ENCODE data around the gene LARGE1.

LARGE1 gene

GRCh38 chr22:33785283-33785968, 134.8 kb downstream of the LARGE1 start:
- TF ChIP-seq CTCF (IDR thresholded peaks at IDR 0.05) (no peak), ZFX (IDR thresholded peaks at IDR 0.05; ENCODE audit: borderline replicate concordance) (no peak)

GRCh38 chr22:33781411-33781810, 138.9 kb downstream of the LARGE1 start:
- TF ChIP-seq CTCF (IDR thresholded peaks at IDR 0.05) (no peak), ZFX (IDR thresholded peaks at IDR 0.05; ENCODE audit: borderline replicate concordance) (no peak)
- H3K27ac ChIP-seq = no peak overlapping the region

More at GRCh38 chr22:33785283-33785968, 134.8 kb downstream of the LARGE1 start:
- H3K27ac ChIP-seq = no peak overlapping the region

- H3K27ac ChIP-seq = no peak overlapping the region
- TF ChIP-seq ZFX (IDR thresholded peaks at IDR 0.05; ENCODE audit: borderline replicate concordance) (no peak), CTCF (IDR thresholded peaks at IDR 0.05) (no peak)
Measured at GRCh38 chr22:33780531-33781136, 139.6 kb downstream of the LARGE1 start.

- TF ChIP-seq ZFX (IDR thresholded peaks at IDR 0.05; ENCODE audit: borderline replicate concordance) (no peak), CTCF (IDR thresholded peaks at IDR 0.05) (no peak)
- H3K27ac ChIP-seq = no peak overlapping the region
Measured at GRCh38 chr22:33779243-33779642, 141.0 kb downstream of the LARGE1 start.

GRCh38 chr22:33776491-33776890, 143.8 kb downstream of the LARGE1 start:
- TF ChIP-seq CTCF (IDR thresholded peaks at IDR 0.05) (no peak), ZFX (IDR thresholded peaks at IDR 0.05; ENCODE audit: borderline replicate concordance) (no peak)
- no peak overlapping the region for H3K27ac ChIP-seq

- no peak for TF ChIP-seq CTCF (IDR thresholded peaks at IDR 0.05)
- no peak for TF ChIP-seq ZFX (IDR thresholded peaks at IDR 0.05; ENCODE audit: borderline replicate concordance)
- H3K27ac ChIP-seq = no peak overlapping the region
Measured at GRCh38 chr22:33774781-33775180, 145.5 kb downstream of the LARGE1 start.

GRCh38 chr22:33772745-33773144, 147.5 kb downstream of the LARGE1 start:
- H3K27ac ChIP-seq = no peak overlapping the region
- TF ChIP-seq ZFX (IDR thresholded peaks at IDR 0.05; ENCODE audit: borderline replicate concordance) = no peak
